Memory B cell (primary cell): ENCODE results near the gene PTPRN2.
"Not testable (repeated sequence)": the region's sequence is repeated elsewhere in the genome, so short reads cannot be mapped to it uniquely, and the experiment has no call there.

Experiments
- ATAC-seq: fragments of 150-1000 bp; cut with Tn5 transposase; 2 replicates; pipeline ENCODE4 v1.10.0; 2021; ENCODE audit warnings: low read depth, mild to moderate bottlenecking, moderate library complexity
- DNase-seq, 2 donors: peaks; one replicate each; pipeline ENCODE4 v3.0.0; 2022; ENCODE audit warnings: low spot score in 2 of 2
- H3K27ac Mint-ChIP-seq: one replicate; pipeline ENCODE4 v1.8.0; 2022; ENCODE audit warnings: mild to moderate bottlenecking, moderate library complexity, mixed read lengths
- H3K27me3 Mint-ChIP-seq: one replicate; pipeline ENCODE4 v1.8.0; 2022; ENCODE audit warnings: mixed read lengths
- H3K36me3 Mint-ChIP-seq: one replicate; pipeline ENCODE4 v1.8.0; 2022; ENCODE audit warnings: mild to moderate bottlenecking, mixed read lengths
- H3K4me1 Mint-ChIP-seq: one replicate; pipeline ENCODE4 v1.8.0; 2022; ENCODE audit warnings: mixed read lengths
- H3K4me3 Mint-ChIP-seq: one replicate; pipeline ENCODE4 v1.8.0; 2022; ENCODE audit warnings: mild to moderate bottlenecking, moderate library complexity, mixed read lengths
- H3K9me3 Mint-ChIP-seq: one replicate; pipeline ENCODE4 v1.8.0; 2022; ENCODE audit warnings: mixed read lengths

The PTPRN2 gene

DNA sequence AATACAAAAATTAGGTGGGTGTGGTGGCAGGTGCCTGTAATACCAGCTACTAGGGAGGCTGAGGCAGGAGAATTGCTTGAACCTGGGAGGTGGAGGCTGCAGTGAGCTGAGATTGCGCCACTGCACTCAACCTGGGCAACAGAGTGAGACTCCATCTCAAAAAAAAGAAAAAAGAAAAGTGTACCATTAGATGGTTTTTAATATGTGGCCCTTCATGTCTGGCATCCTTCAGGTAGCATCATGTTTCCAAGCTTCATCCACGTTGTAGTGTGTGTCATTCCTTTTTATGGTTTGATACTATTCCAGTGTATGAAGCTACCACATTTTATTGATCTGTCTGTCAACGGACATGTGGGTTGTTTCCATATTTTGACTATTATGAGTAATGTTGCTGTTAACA lies 1097.8 kb downstream of the PTPRN2 start:
- not testable (repeated sequence) for H3K4me3 Mint-ChIP-seq, ATAC-seq, H3K27ac Mint-ChIP-seq, H3K4me1 Mint-ChIP-seq, DNase-seq, H3K36me3 Mint-ChIP-seq, H3K27me3 Mint-ChIP-seq, H3K9me3 Mint-ChIP-seq
